HG03159 (cell line): ENCODE results near the gene SYTL3.
"Not testable (repeated sequence)": the region's sequence is repeated elsewhere in the genome, so short reads cannot be mapped to it uniquely, and the experiment has no call there.

Experiments
- ATAC-seq: cut with Tn5 transposase; IDR thresholded peaks from one replicate; pipeline ENCODE4 v1.9.1; 2021; ENCODE audit warnings: mild to moderate bottlenecking, moderate library complexity; ENCODE audit not compliant: unreplicated experiment

Gene SYTL3

GRCh38 chr6:158638324-158638854 lies 11.5 kb upstream of the SYTL3 start:
- ATAC-seq, result no peak

- ATAC-seq, result no peak
Observed at GRCh38 chr6:158639056-158639455, 10.8 kb upstream of the SYTL3 start.

GRCh38 chr6:158640519-158640918 lies 9.3 kb upstream of the SYTL3 start:
- ATAC-seq, result no peak

GRCh38 chr6:158642097-158642601 lies 7.7 kb upstream of the SYTL3 start:
- ATAC-seq, result no peak

- no peak for ATAC-seq
Observed at GRCh38 chr6:158643836-158644230, 6.0 kb upstream of the SYTL3 start.

GRCh38 chr6:158644231-158645063 lies 5.4 kb upstream of the SYTL3 start, which contains the start of gene DYNLT1:
DYNLT1 (minus strand) TSS chr6:158644743; CDS start chr6:158644708, 35 bp downstream.
- ATAC-seq, result peak; percentile 60

- no peak for ATAC-seq
Observed at GRCh38 chr6:158645064-158646022, 4.5 kb upstream of the SYTL3 start.

- ATAC-seq, result no peak
Observed at GRCh38 chr6:158646023-158646910, 3.6 kb upstream of the SYTL3 start.

GRCh38 chr6:158647501-158647900 lies 2.4 kb upstream of the SYTL3 start:
- ATAC-seq, result no peak

- ATAC-seq, result no peak
Observed at GRCh38 chr6:158648682-158649131, 1.1 kb upstream of the SYTL3 start.

GRCh38 chr6:158651981-158652737 lies 2.3 kb downstream of the SYTL3 start:
- ATAC-seq, result not testable (repeated sequence)

- peak; percentile 43 for ATAC-seq
Observed at GRCh38 chr6:158653577-158654354, 3.9 kb downstream of the SYTL3 start.

- no peak for ATAC-seq
Observed at GRCh38 chr6:158654498-158654897, 4.6 kb downstream of the SYTL3 start.

GRCh38 chr6:158654960-158655489 lies 5.2 kb downstream of the SYTL3 start:
- ATAC-seq, result no peak

GRCh38 chr6:158655569-158656450 lies 6.0 kb downstream of the SYTL3 start:
- no peak for ATAC-seq

- ATAC-seq, result not testable (repeated sequence)
Observed at GRCh38 chr6:158656986-158657385, 7.1 kb downstream of the SYTL3 start.

GRCh38 chr6:158660333-158660754 lies 10.5 kb downstream of the SYTL3 start:
- no peak for ATAC-seq
